Kidney epithelial cell (primary cell): Measurements from ENCODE around the gene NCL. TPM values are rescaled to one million over a fixed set of nuclear protein-coding genes. Genes with fewer than 3 reads are reported as not detected.
"Not testable (repeated sequence)": the region's sequence is repeated elsewhere in the genome, so short reads cannot be mapped to it uniquely, and the experiment has no call there.

Experiments
- DNase-seq: peaks from one replicate; pipeline ENCODE4 v3.0.0-alpha.2; 2010; ENCODE audit warnings: low read depth
- H3K27me3 ChIP-seq: 2 replicates; pipeline ENCODE4 v1.6.0; 2011; ENCODE audit warnings: low read length; ENCODE audit not compliant: control insufficient read depth, insufficient read depth
- H3K36me3 ChIP-seq: 2 replicates; pipeline ENCODE4 v1.5.1; 2011; ENCODE audit warnings: low read length; ENCODE audit not compliant: control insufficient read depth, insufficient read depth
- H3K4me3 ChIP-seq: 2 replicates; pipeline ENCODE4 v1.5.1; 2011; ENCODE audit warnings: low read depth, mild to moderate bottlenecking, control low read depth, low read length
- CTCF ChIP-seq: IDR thresholded peaks from 2 replicates; pipeline ENCODE4 v1.5.1; 2011; ENCODE audit warnings: mild to moderate bottlenecking, moderate library complexity, low read length, control low read depth, inconsistent platforms; ENCODE audit not compliant: insufficient read depth, poor library complexity, severe bottlenecking
- total RNA-seq: library from RNA; depleted of rRNA; stranded (reverse); fragments of >200 nt; gene quantifications from 2 replicates; pipeline ENCODE4 v1.2.3, GENCODE V29; 2015

NCL gene
- total RNA-seq, 1 donor from 2014 or later, result 160 TPM

DNA sequence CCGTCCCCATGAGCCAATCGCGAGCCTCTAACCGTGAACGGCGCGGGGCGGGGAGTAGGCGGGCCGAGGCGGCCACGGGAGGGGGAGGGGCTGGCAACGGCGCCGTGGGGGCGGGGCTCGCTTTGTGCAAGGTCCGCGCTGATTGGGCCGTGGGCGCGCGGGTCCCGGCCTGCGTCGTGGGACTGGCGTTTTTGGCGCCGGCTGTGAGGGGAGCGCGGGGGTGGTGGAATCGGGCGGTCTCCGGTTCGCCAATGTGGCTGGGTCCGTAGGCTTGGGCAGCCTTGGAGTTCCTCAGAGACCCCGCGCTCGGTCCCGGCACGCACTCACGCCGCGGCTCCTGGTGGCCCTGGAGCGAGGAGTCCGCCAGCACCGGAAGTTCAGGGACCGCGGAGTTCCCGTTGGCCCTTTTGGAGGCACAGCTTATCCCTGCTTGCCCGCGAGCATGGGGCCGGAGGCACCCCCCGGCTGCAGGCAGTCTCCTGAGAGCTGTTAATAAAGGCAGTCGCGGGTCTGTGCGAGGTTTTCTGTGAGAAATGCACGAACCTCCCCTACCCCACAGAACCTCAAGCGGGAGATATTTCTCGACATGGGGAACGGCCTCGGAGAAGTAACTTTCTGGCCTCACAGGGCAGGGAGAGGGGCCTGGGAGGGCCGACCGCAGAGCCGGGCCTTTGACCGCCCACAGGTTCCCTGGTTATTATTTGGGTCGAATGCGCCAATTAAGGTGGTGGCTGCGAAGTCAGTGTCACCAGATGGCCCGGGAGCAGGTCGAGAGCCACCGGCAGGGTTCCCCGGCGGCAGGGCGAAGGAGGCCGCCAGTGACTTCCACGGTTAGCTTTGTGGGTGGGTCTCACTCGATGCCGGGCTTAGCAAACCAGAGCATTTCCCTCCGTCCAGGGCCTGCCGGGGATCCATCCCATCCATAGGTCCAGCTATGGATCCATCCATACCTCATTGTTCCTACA, 574 bp upstream of the NCL start:
- no peak for DNase-seq

DNA sequence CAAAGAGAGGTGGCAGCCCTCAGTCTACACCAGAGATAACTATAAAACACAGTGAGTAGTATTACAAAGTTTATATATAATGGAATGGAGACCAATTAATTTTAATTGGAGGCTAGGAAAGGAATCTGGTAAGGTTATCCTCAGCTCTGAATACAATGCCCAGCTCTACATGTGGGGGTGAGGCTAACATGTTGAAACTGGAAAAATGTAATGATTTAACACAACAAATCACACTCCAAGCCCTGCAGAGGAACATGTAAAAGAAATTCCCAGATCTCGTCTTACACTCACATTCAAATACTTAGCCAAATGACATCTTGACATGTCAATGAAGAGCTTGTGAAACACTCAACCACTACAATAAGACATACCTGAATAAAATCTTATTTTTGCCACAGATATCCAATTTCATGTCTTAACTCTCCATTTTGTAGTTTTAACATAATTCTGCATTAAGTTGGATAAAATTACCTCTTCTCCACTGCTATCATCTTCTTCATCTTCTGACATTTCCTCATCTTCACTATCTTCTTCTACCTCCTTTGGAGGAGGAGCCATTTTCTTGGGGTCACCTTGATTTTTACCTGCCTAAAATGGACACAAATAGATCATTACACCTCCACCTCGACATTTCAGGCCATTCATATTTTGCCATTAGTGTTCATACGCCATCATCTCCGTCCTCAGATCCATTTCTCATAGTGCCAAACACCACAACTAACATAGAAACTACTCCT, 1.4 kb downstream of the NCL start:
- Histone ChIP-seq H3K4me3 (peak overlapping the region; percentile 100), H3K36me3 (peaks cover 5% of the 10 kb centered on the region), H3K27me3 (no peaks in the 10 kb centered on the region)
- no peak for DNase-seq
- TF ChIP-seq CTCF, result no peak

More for the DNA sequence above, 574 bp upstream of the NCL start:
- Histone ChIP-seq H3K36me3 (peaks cover 5% of the 10 kb centered on the region), H3K4me3 (peak overlapping the region; percentile 100), H3K27me3 (no peaks in the 10 kb centered on the region)
- TF ChIP-seq CTCF, result no peak

- Histone ChIP-seq H3K36me3 (peaks cover 5% of the 10 kb centered on the region), H3K4me3 (no peak overlapping the region)
Observed at GRCh38 chr2:231461516-231461971, 2.7 kb downstream of the NCL start.

DNA sequence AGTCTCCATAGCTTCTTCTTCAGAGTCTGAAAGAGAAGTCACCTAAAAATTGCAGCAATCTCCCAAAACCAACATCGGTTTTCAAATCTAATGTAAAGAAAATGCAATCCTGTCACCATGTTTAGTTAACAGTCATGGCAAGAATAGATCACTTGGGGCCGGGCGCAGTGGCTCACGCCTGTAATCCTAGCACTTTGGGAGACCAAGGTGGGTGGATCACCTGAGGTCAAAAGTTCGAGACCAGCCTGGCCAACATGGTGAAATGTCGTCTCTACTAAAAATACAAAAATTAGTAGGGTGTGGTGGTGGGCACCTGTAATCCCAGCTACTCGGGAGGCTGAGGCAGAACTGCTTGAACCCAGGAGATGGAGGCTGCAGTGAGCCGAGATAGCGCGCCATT, 3.4 kb downstream of the NCL start:
- H3K36me3 ChIP-seq, H3K27me3 ChIP-seq, DNase-seq, H3K4me3 ChIP-seq: not testable (repeated sequence)

More at GRCh38 chr2:231461516-231461971, 2.7 kb downstream of the NCL start:
- no peak for DNase-seq
- TF ChIP-seq CTCF, result no peak
- H3K27me3 ChIP-seq, result no peaks in the 10 kb centered on the region

DNA sequence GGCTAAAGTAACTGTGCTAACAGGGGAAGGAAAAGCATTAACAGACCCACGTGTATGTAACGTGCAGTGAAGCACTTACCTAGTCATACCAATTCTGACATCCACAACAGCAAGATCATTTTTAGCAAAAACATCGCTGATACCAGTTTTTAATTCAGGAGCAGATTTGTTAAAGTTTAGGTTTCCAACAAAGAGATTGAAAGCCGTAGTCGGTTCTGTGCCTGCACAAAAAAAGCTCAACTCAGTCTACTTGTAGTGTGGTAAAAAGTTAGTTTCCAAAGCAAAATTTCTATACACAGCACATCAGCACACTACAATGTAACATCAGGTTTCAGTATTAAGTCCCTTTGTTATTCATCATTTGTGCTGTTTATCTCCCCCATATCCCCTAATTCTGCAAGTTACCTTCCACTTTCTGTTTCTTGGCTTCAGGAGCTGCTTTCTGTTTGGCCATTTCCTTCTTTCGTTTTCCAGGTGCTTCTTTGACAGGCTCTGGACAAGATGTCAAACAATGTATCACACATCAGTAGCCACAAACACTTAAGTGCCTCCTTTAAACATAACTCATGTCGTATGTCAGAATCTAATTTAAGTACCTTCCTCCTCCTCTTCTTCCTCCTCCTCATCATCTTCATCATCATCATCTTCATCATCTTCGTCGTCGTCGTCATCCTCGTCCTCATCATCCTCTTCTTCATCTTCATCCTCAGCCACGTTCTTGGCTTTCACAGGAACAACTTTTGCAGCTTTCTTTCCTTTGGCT, 4.0 kb downstream of the NCL start:
- peaks cover 5% of the 10 kb centered on the region for H3K36me3 ChIP-seq
- no peak for DNase-seq
- H3K4me3 ChIP-seq, result no peak overlapping the region
- no peaks in the 10 kb centered on the region for H3K27me3 ChIP-seq
- no peak for TF ChIP-seq CTCF
